Tibial nerve (tissue), 4 donors: ENCODE data around the gene GNB5.

Experiments used
- EP300 ChIP-seq, 2 donors: sonication (generic); formaldehyde crosslinking; IDR thresholded peaks; one replicate each; pipeline ENCODE4 v1.6.1; 2017; ENCODE audit warnings: antibody characterized with exemption in 2 of 2, mild to moderate bottlenecking in 1 of 2
- POLR2A ChIP-seq, 2 donors: fragments of 450-650 bp; IDR thresholded peaks; one replicate each; pipeline ENCODE4 v1.6.1; 2017; ENCODE audit warnings: antibody characterized with exemption in 2 of 2, mild to moderate bottlenecking in 2 of 2, moderate library complexity in 2 of 2
- TF ChIP-seq, protein P1 (sequence below), 5 experiments: fragments of 200-600 bp in 3 of 5; fragments of 450-650 bp in 2 of 5; sonication (generic) in 3 of 5; IDR thresholded peaks; one replicate each; pipeline ENCODE4 v1.5.1; 2016 to 2019; ENCODE audit warnings: antibody characterized with exemption in 5 of 5, mild to moderate bottlenecking in 3 of 5, moderate library complexity in 2 of 5

DNA sequence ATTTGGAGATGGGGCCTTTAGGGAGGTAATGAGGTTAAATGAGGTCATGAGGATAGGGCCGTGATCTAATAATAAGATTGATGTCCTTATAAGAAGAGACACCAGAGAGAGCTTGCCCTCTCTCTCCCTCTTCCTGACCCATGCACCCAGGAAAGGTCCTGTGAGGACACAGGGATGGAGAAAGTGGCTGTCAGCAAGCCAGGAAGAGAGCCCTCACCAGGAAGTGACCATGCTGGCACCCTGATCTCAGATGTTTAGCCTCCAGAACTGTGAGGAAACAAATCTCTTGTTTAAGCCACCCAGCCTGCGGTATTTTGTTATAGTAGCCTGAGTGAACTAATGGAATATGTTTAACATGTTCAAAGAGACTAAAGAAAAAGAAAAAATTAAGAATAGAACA lies 15.3 kb upstream of the GNB5 start:
- TF ChIP-seq, protein P1, sequence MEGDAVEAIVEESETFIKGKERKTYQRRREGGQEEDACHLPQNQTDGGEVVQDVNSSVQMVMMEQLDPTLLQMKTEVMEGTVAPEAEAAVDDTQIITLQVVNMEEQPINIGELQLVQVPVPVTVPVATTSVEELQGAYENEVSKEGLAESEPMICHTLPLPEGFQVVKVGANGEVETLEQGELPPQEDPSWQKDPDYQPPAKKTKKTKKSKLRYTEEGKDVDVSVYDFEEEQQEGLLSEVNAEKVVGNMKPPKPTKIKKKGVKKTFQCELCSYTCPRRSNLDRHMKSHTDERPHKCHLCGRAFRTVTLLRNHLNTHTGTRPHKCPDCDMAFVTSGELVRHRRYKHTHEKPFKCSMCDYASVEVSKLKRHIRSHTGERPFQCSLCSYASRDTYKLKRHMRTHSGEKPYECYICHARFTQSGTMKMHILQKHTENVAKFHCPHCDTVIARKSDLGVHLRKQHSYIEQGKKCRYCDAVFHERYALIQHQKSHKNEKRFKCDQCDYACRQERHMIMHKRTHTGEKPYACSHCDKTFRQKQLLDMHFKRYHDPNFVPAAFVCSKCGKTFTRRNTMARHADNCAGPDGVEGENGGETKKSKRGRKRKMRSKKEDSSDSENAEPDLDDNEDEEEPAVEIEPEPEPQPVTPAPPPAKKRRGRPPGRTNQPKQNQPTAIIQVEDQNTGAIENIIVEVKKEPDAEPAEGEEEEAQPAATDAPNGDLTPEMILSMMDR (IDR thresholded peaks at IDR 0.05) = no peak
- TF ChIP-seq POLR2A (IDR thresholded peaks at IDR 0.05) = no peak
- TF ChIP-seq EP300 (IDR thresholded peaks at IDR 0.05) = no peak
